ENCODE results near the gene BDH2.

GRCh38 chr4:103137446-103137827, 37.8 kb upstream of the BDH2 start:
- TF ChIP-seq CTCF (conservative IDR thresholded peaks at IDR 0.05) = no peak
- TF ChIP-seq ZFX (IDR thresholded peaks at IDR 0.05) = no peak
